Umbilical cord (tissue), 2 donors: ENCODE results near the gene STX10. TPM values are rescaled to one million over a fixed set of nuclear protein-coding genes. Genes with fewer than 3 reads are reported as not detected.

ENCODE experiments used
- DNase-seq: peaks from one replicate; pipeline ENCODE4 v3.0.0-alpha.2; 2015; ENCODE audit warnings: low spot score
- total RNA-seq: library from RNA; depleted of rRNA; stranded (reverse); fragments of >200 nt; gene quantifications from one replicate; pipeline ENCODE4 v1.2.3, GENCODE V29; 2014; ENCODE audit warnings: low replicate concordance; ENCODE audit not compliant: insufficient read depth

Gene STX10
- total RNA-seq, 1 donor from 2014 or later, result 63.8 TPM

GRCh38 chr19:13100841-13101589 is 49.2 kb downstream of the STX10 start:
- DNase-seq, result no peak

GRCh38 chr19:13100031-13100588 is 50.1 kb downstream of the STX10 start:
- DNase-seq, result no peak

- no peak for DNase-seq
These were observed 50.8 kb downstream of the STX10 start for GRCh38 chr19:13099073-13099999.

- peak; percentile 83 for DNase-seq
These were observed 51.7 kb downstream of the STX10 start for GRCh38 chr19:13098277-13099072.

- no peak for DNase-seq
These were observed 52.5 kb downstream of the STX10 start for GRCh38 chr19:13097463-13098258.

- DNase-seq, result no peak
These were observed 53.1 kb downstream of the STX10 start for GRCh38 chr19:13097033-13097462.

GRCh38 chr19:13095934-13096927 is 53.9 kb downstream of the STX10 start:
- DNase-seq, result no peak

GRCh38 chr19:13095393-13095784 is 54.8 kb downstream of the STX10 start:
- DNase-seq, result no peak

GRCh38 chr19:13094771-13095392 is 55.3 kb downstream of the STX10 start:
- no peak for DNase-seq

- no peak for DNase-seq
These were observed 56.1 kb downstream of the STX10 start for GRCh38 chr19:13094106-13094504.

Other genes starting within 250 kb of the STX10 start
- not detected for gene SYCE2, start 231.1 kb downstream of the STX10 start, total RNA-seq
- 40.0 TPM for gene FARSA, start 216.7 kb downstream of the STX10 start, total RNA-seq
- gene CALR, start 211.8 kb downstream of the STX10 start, total RNA-seq, result 404 TPM
- gene RAD23A, start 204.5 kb downstream of the STX10 start, total RNA-seq, result 18.8 TPM
- 18.3 TPM for gene GADD45GIP1, start 193.2 kb downstream of the STX10 start, total RNA-seq
- gene DAND5, start 180.8 kb downstream of the STX10 start, total RNA-seq, result not detected
- gene NFIX, start 154.9 kb downstream of the STX10 start, total RNA-seq, result 56.8 TPM
- 13.0 TPM for gene LYL1, start 47.5 kb downstream of the STX10 start, total RNA-seq
- gene TRMT1, start 33.6 kb downstream of the STX10 start, total RNA-seq, result 3.9 TPM
- 15.6 TPM for gene NACC1, start 32.1 kb downstream of the STX10 start, total RNA-seq
- 26.0 TPM for gene IER2, start within 50 bp of the STX10 start, total RNA-seq